Fibroblast of skin of back (primary cell): Measurements from ENCODE around the gene CD300H.

ENCODE experiments used
- DNase-seq: peaks from one replicate; pipeline ENCODE4 v3.0.0-alpha.2; 2013

The CD300H gene

GRCh38 chr17:74547736-74548135 is 19.6 kb downstream of the CD300H start:
- DNase-seq: no peak

GRCh38 chr17:74547264-74547663 is 20.0 kb downstream of the CD300H start:
- DNase-seq: no peak

- DNase-seq: no peak
Measured at GRCh38 chr17:74546586-74546985, 20.7 kb downstream of the CD300H start.

GRCh38 chr17:74545843-74546230 is 21.5 kb downstream of the CD300H start, which contains the start of gene CD300C:
CD300C (minus strand) TSS chr17:74546115; CDS start chr17:74545782, 333 bp downstream.
- no peak for DNase-seq

- DNase-seq: no peak
Measured at GRCh38 chr17:74544991-74545842, 22.1 kb downstream of the CD300H start.

- DNase-seq: no peak
Measured at GRCh38 chr17:74543891-74544760, 23.2 kb downstream of the CD300H start.

GRCh38 chr17:74543406-74543805 is 23.9 kb downstream of the CD300H start:
- DNase-seq: no peak

- no peak for DNase-seq
Measured at GRCh38 chr17:74542727-74543383, 24.5 kb downstream of the CD300H start.

- DNase-seq: no peak
Measured at GRCh38 chr17:74542166-74542565, 25.1 kb downstream of the CD300H start.

GRCh38 chr17:74541176-74542111 is 25.9 kb downstream of the CD300H start:
- DNase-seq: no peak

GRCh38 chr17:74539281-74539820 is 28.0 kb downstream of the CD300H start:
- DNase-seq: no peak

GRCh38 chr17:74536890-74537289 is 30.4 kb downstream of the CD300H start:
- no peak for DNase-seq

GRCh38 chr17:74532115-74532514 is 35.2 kb downstream of the CD300H start:
- no peak for DNase-seq

- no peak for DNase-seq
Measured at GRCh38 chr17:74531231-74531761, 36.0 kb downstream of the CD300H start, which contains the start of gene CD300LB. CD300LB (minus strand) TSS chr17:74531475; CDS start chr17:74531350, 125 bp downstream.

- DNase-seq: no peak
Measured at GRCh38 chr17:74530831-74531150, 36.5 kb downstream of the CD300H start.

GRCh38 chr17:74529243-74529642 is 38.1 kb downstream of the CD300H start:
- no peak for DNase-seq

GRCh38 chr17:74528491-74529199 is 38.7 kb downstream of the CD300H start:
- no peak for DNase-seq

- no peak for DNase-seq
Measured at GRCh38 chr17:74527756-74528155, 39.6 kb downstream of the CD300H start.

- no peak for DNase-seq
Measured at GRCh38 chr17:74527081-74527480, 40.2 kb downstream of the CD300H start.

GRCh38 chr17:74526681-74527080 is 40.6 kb downstream of the CD300H start:
- no peak for DNase-seq
